Measurements from ENCODE around the gene SLC36A3.
"Not testable (repeated sequence)": the region's sequence is repeated elsewhere in the genome, so short reads cannot be mapped to it uniquely, and the experiment has no call there.

Gene SLC36A3

GRCh38 chr5:151303666-151304065 is at the start of gene SLC36A3:
Gene SLC36A3 (minus strand): TSS chr5:151303766. CDS start chr5:151303354, 412 bp downstream.
- DNase-seq (ENCODE audit: low read depth in 2 of 2) = no peak

GRCh38 chr5:151351671-151352070 is 48.1 kb upstream of the SLC36A3 start:
- DNase-seq (ENCODE audit: low read depth in 2 of 2) = no peak

- no peak for DNase-seq (ENCODE audit: low read depth in 2 of 2)
These were observed 45.2 kb upstream of the SLC36A3 start for GRCh38 chr5:151348789-151349188.

GRCh38 chr5:151347369-151347768 is 43.8 kb upstream of the SLC36A3 start, which contains the start of gene SLC36A2:
Gene SLC36A2 (minus strand): TSS chr5:151347559. CDS start chr5:151347460, 99 bp downstream.
- DNase-seq (ENCODE audit: low read depth in 2 of 2) = no peak

- no peak for DNase-seq (ENCODE audit: low read depth in 2 of 2)
These were observed 42.4 kb upstream of the SLC36A3 start for GRCh38 chr5:151345808-151346478.

- no peak for DNase-seq (ENCODE audit: low read depth in 2 of 2)
These were observed 41.7 kb upstream of the SLC36A3 start for GRCh38 chr5:151345187-151345807.

- no peak for DNase-seq (ENCODE audit: low read depth in 2 of 2)
These were observed 40.5 kb upstream of the SLC36A3 start for GRCh38 chr5:151344088-151344487.

- no peak for DNase-seq (ENCODE audit: low read depth in 2 of 2)
These were observed 36.4 kb upstream of the SLC36A3 start for GRCh38 chr5:151340004-151340403.

GRCh38 chr5:151338734-151339133 is 35.2 kb upstream of the SLC36A3 start:
- DNase-seq (ENCODE audit: low read depth in 2 of 2) = no peak

- DNase-seq (ENCODE audit: low read depth in 2 of 2) = no peak
These were observed 29.3 kb upstream of the SLC36A3 start for GRCh38 chr5:151332857-151333256.

GRCh38 chr5:151328734-151329133 is 25.2 kb upstream of the SLC36A3 start:
- no peak for DNase-seq (ENCODE audit: low read depth in 2 of 2)

- DNase-seq (ENCODE audit: low read depth in 2 of 2) = no peak
These were observed 24.0 kb upstream of the SLC36A3 start for GRCh38 chr5:151327585-151327984.

GRCh38 chr5:151326266-151326665 is 22.7 kb upstream of the SLC36A3 start:
- no peak for DNase-seq (ENCODE audit: low read depth in 2 of 2)

GRCh38 chr5:151320481-151320880 is 16.9 kb upstream of the SLC36A3 start:
- DNase-seq (ENCODE audit: low read depth in 2 of 2) = no peak

- no peak for DNase-seq (ENCODE audit: low read depth in 2 of 2)
These were observed 15.5 kb upstream of the SLC36A3 start for GRCh38 chr5:151318850-151319732.

- no peak for DNase-seq (ENCODE audit: low read depth in 2 of 2)
These were observed 14.3 kb upstream of the SLC36A3 start for GRCh38 chr5:151317871-151318270.

GRCh38 chr5:151315998-151316597 is 12.5 kb upstream of the SLC36A3 start:
- DNase-seq (ENCODE audit: low read depth in 2 of 2) = no peak

GRCh38 chr5:151313357-151313756 is 9.8 kb upstream of the SLC36A3 start:
- no peak for DNase-seq (ENCODE audit: low read depth in 2 of 2)

GRCh38 chr5:151312756-151313324 is 9.3 kb upstream of the SLC36A3 start:
- DNase-seq (ENCODE audit: low read depth in 2 of 2) = no peak

GRCh38 chr5:151310932-151311331 is 7.4 kb upstream of the SLC36A3 start:
- DNase-seq (ENCODE audit: low read depth in 2 of 2) = no peak

- not testable (repeated sequence) for DNase-seq (ENCODE audit: low read depth in 2 of 2)
These were observed 6.3 kb upstream of the SLC36A3 start for GRCh38 chr5:151309821-151310220.

GRCh38 chr5:151309266-151309665 is 5.7 kb upstream of the SLC36A3 start:
- not testable (repeated sequence) for DNase-seq (ENCODE audit: low read depth in 2 of 2)
